ENCODE measurements around the gene ADK.

Gene ADK

GRCh38 chr10:74586088-74586585 lies 435.1 kb downstream of the ADK start:
- in situ Hi-C loops (cut with MboI; ENCODE audit: low sequenced_read_pairs), result no loop called here

DNA sequence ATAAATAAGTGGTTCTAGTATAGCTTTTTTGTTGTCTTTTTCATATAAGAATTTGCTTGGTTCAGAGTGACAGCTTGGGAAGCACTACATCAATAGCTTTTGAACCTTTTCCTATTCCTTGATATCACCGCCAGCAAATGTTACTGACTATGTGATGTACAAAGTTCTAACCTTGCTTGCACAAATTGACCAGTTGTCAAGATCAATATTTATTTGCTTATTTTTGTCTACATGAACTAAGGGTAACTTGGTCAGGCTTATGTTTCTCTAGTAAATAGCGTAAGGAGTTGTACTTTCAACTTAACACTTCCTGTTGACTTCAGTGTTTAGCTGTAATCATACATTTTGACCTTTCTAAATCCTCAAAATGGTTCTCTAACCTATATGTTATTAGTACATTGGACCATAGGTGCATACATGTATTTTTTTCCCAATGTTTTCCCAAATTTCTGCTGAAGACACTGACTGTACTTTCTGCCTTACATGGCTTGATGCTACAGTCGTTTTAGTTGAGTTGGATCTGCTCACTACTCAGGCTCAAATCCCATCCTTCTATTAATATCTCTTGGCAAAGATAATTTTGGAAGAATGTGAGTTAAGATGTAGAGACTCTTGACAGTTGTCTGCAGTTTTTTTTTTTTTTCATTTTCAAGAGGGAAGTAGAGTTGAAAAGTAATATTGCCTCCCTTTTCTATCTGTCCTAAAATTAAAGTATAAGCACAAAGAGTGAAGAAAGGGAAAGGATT lies 436.3 kb downstream of the ADK start:
- in situ Hi-C loops (cut with MboI; ENCODE audit: low sequenced_read_pairs), result no loop called here

DNA sequence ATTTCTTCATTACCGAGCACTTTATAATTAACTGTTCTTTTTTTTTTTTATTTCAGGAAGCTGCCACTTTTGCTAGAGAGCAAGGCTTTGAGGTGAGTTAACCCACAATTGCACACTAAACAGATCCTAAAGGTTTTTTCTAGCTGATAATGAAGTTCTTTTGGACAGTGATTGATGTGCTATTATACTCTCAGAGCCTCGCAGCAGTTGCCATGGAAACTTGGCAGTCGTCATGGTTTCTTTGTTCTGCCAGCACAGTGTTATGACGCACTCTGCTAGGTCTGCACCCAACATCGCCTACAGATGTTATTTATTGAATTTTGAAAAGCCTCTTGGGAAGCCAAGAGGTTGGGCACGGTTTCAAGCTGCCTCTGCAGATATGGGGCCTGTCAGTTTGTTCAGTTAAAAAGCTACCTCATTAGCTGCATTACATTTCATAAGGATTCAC lies 438.2 kb downstream of the ADK start:
- in situ Hi-C loops (cut with MboI; ENCODE audit: low sequenced_read_pairs), result no loop called here

DNA sequence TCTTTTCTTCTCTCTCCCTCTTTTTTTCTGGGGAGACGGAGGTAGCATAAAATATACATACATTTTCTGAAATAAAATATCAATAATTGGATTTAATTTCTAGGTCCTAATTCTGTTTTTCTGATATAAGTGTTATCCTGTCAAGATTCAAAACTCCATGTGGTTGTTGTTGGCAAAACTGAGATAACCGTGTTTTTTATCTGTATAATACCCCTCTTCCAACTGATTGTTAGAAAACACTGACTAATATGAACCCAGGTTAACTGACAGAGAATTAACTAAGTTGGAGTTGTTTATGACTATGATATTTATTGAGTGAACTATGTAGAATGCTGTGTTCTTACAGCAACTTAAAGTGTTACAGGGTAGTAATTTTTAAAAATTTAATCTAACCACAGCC lies 438.8 kb downstream of the ADK start:
- in situ Hi-C loops (cut with MboI; ENCODE audit: low sequenced_read_pairs), result no loop called here

DNA sequence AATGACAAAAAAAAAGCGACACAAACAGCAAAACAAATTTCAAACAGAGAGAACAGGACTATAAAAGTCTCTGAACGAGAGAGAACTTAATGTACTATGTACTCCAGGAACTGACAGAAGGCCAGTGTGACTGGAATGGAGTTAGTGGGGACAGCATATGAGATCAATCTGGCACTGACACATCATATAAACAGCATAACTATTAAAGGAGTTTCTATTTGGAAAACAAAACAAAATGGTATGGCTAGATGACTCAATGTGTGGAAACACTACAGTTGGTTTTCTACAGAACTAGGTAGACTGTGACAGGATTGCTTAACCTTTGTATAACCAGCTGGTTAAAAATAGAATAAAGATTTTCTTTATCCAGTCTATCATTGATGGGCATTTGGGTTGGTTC lies 442.4 kb downstream of the ADK start:
- in situ Hi-C loops (cut with MboI; ENCODE audit: low sequenced_read_pairs), result no loop called here

DNA sequence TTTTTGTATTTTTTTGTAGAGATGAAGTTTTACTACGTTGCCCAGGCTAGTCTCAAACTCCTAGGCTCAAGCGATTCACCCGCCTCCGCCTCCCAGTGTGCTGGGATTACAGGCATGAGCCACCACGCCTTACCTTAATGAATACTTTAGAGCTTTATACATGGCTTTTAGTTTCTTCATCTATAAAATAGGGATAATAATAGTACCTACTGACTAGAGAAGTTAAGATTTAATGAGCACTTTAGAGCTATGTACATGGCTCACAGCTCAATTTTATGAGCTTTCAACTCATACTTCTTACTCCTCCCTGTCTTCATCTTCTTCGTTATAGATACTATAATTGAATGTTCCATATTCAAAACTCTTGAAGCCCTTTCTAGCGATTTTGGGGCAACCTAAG lies 445.7 kb downstream of the ADK start:
- in situ Hi-C loops (cut with MboI; ENCODE audit: low sequenced_read_pairs), result no loop called here

DNA sequence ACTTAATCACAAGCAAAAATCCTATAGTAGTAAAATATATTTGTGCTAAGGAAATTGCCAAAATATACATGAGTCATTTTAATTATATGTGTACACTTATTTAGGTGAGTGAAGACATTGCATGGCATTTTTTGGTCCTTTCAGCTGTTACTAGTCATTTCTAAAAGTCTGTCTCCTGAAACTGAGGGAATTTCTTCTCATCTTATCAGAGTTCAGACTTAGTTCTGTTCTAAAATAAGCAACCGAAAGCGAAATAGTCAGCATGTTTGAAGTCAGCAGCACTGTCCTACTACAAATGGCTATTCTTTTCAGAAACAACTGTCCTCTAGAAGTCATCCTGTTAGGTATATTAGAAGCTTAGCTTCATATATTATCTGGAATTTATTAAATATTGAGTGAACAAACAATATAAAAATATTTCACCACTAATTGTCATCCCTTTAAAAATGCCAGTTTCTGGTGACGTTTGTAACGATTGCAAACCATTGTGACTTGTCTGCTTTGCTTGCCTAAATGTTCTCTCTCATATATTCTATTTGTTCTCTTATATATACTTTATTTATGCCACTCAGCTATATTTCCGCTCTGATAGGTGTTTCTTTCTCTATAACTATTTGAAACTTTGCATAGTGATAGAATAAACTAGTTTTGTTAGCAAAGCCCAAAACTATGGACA lies 448.0 kb downstream of the ADK start:
- in situ Hi-C loops (cut with MboI; ENCODE audit: low sequenced_read_pairs), result no loop called here

DNA sequence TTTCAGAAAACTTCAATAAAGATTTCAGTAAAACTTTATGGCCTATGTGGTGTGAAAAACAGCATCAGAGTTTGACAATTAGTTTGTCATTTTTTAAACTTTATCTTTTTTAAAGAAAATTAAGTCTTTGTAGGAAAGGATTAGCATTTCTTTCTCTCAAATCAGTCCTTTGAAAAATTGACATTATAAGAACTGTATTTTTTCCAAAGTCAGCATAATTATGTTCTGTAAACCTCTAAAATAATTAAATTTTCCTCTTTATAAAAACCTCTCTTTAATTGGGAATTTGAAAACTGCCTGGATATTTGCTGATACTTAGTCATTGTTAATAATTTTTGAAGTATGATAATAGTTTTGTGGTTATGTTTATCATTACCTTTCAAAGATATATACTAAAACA lies 448.7 kb downstream of the ADK start:
- in situ Hi-C loops (cut with MboI; ENCODE audit: low sequenced_read_pairs), result no loop called here

- in situ Hi-C loops (cut with MboI; ENCODE audit: low sequenced_read_pairs), result no loop called here
Measured at GRCh38 chr10:74600170-74600569, 449.1 kb downstream of the ADK start.

GRCh38 chr10:74602576-74602975 lies 451.6 kb downstream of the ADK start:
- in situ Hi-C loops (cut with MboI; ENCODE audit: low sequenced_read_pairs), result no loop called here

- in situ Hi-C loops (cut with MboI; ENCODE audit: low sequenced_read_pairs), result no loop called here
Measured at GRCh38 chr10:74610299-74610698, 459.3 kb downstream of the ADK start.

DNA sequence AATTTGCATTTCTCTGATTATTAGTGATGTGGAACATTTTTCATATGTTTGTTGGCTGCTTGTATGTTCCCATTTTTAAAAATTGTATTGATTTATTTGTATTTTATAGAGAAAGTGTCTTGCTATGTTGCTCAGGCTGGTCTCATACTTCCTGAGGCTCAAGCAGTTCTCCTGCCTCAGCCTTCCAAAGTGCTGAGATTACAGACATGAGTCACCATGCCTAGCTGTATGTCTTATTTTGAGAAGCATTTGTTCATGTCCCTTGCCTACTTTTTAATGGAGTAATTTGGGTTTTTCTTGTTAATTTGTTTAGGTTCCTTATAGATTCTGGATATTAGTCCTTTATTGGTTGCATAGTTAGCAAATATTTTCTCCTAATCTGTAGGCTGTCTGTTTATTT lies 461.2 kb downstream of the ADK start:
- in situ Hi-C loops (cut with MboI; ENCODE audit: low sequenced_read_pairs), result no loop called here

GRCh38 chr10:74620626-74621025 lies 469.6 kb downstream of the ADK start:
- in situ Hi-C loops (cut with MboI; ENCODE audit: low sequenced_read_pairs), result no loop called here

DNA sequence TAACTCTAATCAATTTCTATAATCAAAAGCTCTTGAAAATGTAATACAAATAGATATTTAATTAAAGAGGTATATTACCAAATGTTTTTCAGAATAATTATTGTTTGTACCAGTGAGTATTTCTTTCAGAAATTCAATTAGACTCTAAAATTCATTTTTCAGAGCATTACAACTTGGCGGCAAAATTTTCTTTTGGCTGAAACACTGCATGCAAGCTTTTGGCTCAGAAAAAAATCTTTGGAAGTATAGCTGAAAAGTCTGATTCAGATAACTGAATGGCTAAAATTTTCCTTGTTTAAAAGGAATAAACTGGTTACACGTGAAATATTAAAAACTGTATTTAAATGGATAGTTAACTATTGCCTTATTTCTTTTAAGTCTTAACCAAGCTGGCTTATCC lies 472.8 kb downstream of the ADK start:
- in situ Hi-C loops (cut with MboI; ENCODE audit: low sequenced_read_pairs), result no loop called here

DNA sequence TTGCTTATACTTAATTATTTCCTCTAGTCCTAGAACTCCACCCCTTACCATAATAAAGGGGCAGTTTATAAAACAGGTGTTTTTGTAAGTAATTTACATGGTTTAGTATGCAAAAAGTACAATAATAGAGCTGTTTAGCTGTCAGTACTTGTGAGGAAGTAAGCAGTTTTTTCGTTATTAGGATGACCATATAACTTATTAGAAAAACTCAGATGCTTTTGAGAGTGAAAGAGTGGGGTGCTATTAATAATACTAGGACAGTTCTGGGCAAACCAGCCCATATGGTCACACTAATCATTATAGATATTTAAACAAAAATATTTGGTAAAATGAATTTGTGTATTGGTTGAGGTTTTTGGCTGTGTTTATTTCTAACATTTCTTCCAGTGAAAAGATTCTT lies 473.5 kb downstream of the ADK start:
- in situ Hi-C loops (cut with MboI; ENCODE audit: low sequenced_read_pairs), result no loop called here

DNA sequence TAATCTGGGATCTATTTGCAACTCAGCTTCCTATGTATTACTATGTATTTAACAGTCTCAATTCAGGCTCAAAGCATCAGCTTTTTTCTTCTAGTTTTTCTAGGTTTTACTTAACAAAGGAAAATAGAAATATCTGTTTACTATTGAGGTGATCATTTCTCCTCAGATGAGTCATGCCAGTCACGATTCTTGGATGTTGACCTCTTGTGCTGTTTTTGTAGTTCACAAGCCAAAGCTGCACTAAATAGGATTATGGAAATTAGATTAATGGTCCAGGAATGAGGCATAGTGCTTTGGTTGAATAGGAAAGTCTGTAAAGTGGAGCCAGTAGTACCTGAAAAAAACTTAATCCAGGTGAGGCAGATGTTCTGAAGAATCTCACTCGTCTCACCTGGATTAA lies 477.1 kb downstream of the ADK start:
- in situ Hi-C loops (cut with MboI; ENCODE audit: low sequenced_read_pairs), result no loop called here

DNA sequence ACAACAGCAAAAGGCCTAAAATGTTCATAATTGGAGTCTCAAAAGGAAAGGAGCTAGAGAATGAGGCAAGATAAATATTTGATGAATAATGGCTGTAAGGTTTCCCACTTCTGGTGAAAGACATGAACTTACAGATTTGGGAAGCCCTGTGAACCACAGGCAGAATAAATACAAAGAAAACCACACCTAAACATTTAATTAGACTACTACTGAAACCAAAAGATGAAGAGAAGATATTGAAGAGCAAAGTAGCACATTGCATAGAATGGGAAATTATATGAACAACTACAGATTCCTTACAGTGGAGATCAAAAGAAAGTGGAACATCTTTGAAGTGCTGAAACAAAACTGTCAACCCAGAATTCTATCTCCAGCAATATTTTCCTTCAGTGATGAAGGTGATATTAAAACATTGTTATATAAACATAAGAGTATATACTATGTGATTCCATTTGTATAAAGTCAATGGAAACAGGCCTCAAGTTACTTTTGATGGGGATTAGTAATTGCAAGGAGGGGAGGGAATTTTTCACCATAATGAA lies 484.0 kb downstream of the ADK start:
- in situ Hi-C loops (cut with MboI; ENCODE audit: low sequenced_read_pairs), result no loop called here

GRCh38 chr10:74635655-74636054 lies 484.6 kb downstream of the ADK start:
- in situ Hi-C loops (cut with MboI; ENCODE audit: low sequenced_read_pairs), result no loop called here

DNA sequence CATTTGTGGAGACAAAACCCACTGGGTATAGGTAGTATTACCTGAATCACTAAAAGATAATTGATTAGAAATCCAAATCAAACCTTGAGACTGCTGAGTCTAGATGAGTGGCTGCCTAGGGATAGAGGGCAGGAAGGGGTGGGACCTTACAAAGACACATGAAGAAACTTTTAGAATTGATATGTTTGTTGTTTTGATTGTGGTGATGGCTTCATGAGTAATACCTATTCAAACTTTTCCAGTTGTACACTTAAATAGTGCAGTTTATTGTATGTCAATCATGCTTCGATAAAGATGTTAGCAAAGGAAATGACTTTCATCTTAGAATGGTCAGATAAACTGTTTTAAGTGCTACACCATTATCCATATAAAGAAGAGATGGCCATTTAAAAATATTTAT lies 486.7 kb downstream of the ADK start:
- in situ Hi-C loops (cut with MboI; ENCODE audit: low sequenced_read_pairs), result no loop called here

- in situ Hi-C loops (cut with MboI; ENCODE audit: low sequenced_read_pairs), result no loop called here
Measured at GRCh38 chr10:74640134-74640921, 489.3 kb downstream of the ADK start.

DNA sequence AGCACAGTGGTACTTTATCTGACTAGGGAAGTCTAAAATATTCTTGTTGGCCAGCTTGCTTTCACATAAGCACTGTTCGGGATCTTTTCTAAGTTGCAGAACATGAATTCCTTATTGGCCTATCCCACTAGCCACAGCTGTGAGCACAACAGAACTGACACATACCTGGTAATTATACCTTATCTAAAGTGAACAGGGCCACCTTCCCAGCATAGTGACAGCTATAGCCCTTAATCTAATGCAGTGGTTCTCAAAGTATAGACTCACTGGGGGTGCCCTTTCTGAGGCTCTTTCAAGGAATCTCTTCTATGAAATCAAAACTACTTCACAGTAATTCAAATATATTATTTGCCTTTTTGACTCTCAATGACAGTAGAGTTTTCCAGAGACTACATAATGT lies 490.6 kb downstream of the ADK start:
- in situ Hi-C loops (cut with MboI; ENCODE audit: low sequenced_read_pairs), result no loop called here

Data from HL-60/S4 treated with phorbol 12-myristate 13-acetate at 8.2 ng/mL for 4 days and 3 days (cell line).